ENCODE measurements around the gene MEI1. TPM values are rescaled to one million over a fixed set of nuclear protein-coding genes. Genes with fewer than 3 reads are reported as not detected.

The MEI1 gene
- total RNA-seq, 4 donors from 2014 or later, result 1.1 to 20.5 TPM; not detected in 2

GRCh38 chr22:41799486-41800347 is 100.4 kb downstream of the MEI1 start:
- Histone ChIP-seq H3K27ac (peak overlapping the region; percentile 86 to 91 (median 88)), H3K27me3 (no peaks in the 10 kb centered on the region), H3K36me3 (no peaks in the 10 kb centered on the region), H3K4me1 (peaks cover 10 to 23% (median 18%) of the 10 kb centered on the region in 4 donors), H3K9me3 (no peaks in the 10 kb centered on the region), H3K4me3 (peak overlapping the region; percentile 44 to 91 (median 74))
- intact Hi-C loops (cut with DNase I; ENCODE audit: low total_unique reads), result loop anchor here (10.0 kb wide), 1 partner anchor 55 kb away; no protein-coding TSS in a partner anchor
- peak; percentile 29 for DNase-seq
- in situ Hi-C loops (cut with MboI; ENCODE audit: low pct_ligation_motif_present in 1 of 4, low pct_unique_long_range_greater_than_20kb in 1 of 4, low sequenced_read_pairs in 3 of 4), result loop anchor here in 2 of 4 donors (10.0 to 25.0 kb wide), 2 partner anchors 138 to 145 kb away; partner anchors contain the start of genes CENPM (in 2 of the 2) and TNFRSF13C (in 1 of the 2)
- 25% methylated on average over 37 of the region's 38 CpGs; no CpG with 5 or more reads in 1 of the 2 donors for WGBS, 2 donors (ENCODE audit: low coverage in 1 of 2)
- TF ChIP-seq EP300 (IDR thresholded peaks at IDR 0.05; ENCODE audit: low read depth) (no peak), CTCF (IDR thresholded peaks at IDR 0.05) (peak in 2 of 5 experiments; percentile 7 to 21)

GRCh38 chr22:41800348-41801146 is 101.2 kb downstream of the MEI1 start, which contains the start of gene CCDC134:
Gene CCDC134, plus strand, starts transcription at chr22:41800679. Its CDS starts 8,212 bp downstream, at chr22:41808891.
- H3K9me3 ChIP-seq, result no peaks in the 10 kb centered on the region
- peak; percentile 92 for TF ChIP-seq POLR2A (IDR thresholded peaks at IDR 0.05)
- no peak for TF ChIP-seq EP300 (IDR thresholded peaks at IDR 0.05; ENCODE audit: low read depth)
- peak; percentile 96 to 98 (median 98) for TF ChIP-seq POLR2AphosphoS5 (IDR thresholded peaks at IDR 0.05)
- TF ChIP-seq CTCF (IDR thresholded peaks at IDR 0.05), result peak in 1 of 5 experiments; percentile 8
- intact Hi-C loops (cut with DNase I; ENCODE audit: low total_unique reads), result loop anchor here (10.0 kb wide), 1 partner anchor 56 kb away; no protein-coding TSS in a partner anchor
- 0 to 1% methylated on average over 1 to 36 of the region's 52 CpGs for WGBS, 2 donors (ENCODE audit: low coverage in 1 of 2)
- H3K36me3 ChIP-seq, result no peaks in the 10 kb centered on the region
- H3K27ac ChIP-seq, result peak within 1 kb of the TSS; percentile 86 to 91 (median 88)
- in situ Hi-C loops (cut with MboI; ENCODE audit: low pct_ligation_motif_present in 1 of 4, low pct_unique_long_range_greater_than_20kb in 1 of 4, low sequenced_read_pairs in 3 of 4), result loop anchor here in 2 of 4 donors (10.0 to 25.0 kb wide), 2 partner anchors 137 to 144 kb away; partner anchors contain the start of genes CENPM (in 2 of the 2) and TNFRSF13C (in 1 of the 2)
- peak; percentile 94 for DNase-seq
- no peaks in the 10 kb centered on the region for H3K27me3 ChIP-seq
- peak within 1 kb of the TSS; percentile 44 to 91 (median 74) for H3K4me3 ChIP-seq
- H3K4me1 ChIP-seq, result peaks cover 10 to 23% (median 18%) of the 10 kb centered on the region in 4 donors

- DNase-seq, result no peak
- Histone ChIP-seq H3K27me3 (no peaks in the 10 kb centered on the region), H3K4me1 (peaks cover 10 to 23% (median 18%) of the 10 kb centered on the region in 4 donors), H3K36me3 (no peaks in the 10 kb centered on the region), H3K27ac (peak overlapping the region; percentile 86 to 91 (median 88)), H3K4me3 (peak overlapping the region; percentile 44 to 91 (median 74)), H3K9me3 (no peaks in the 10 kb centered on the region)
- TF ChIP-seq EP300 (IDR thresholded peaks at IDR 0.05; ENCODE audit: low read depth) (no peak), CTCF (IDR thresholded peaks at IDR 0.05) (no peak), POLR2AphosphoS5 (IDR thresholded peaks at IDR 0.05) (no peak), POLR2A (IDR thresholded peaks at IDR 0.05) (no peak)
- intact Hi-C loops (cut with DNase I; ENCODE audit: low total_unique reads) (loop anchor here (10.0 kb wide), 1 partner anchor 56 kb away; no protein-coding TSS in a partner anchor), in situ Hi-C loops (cut with MboI; ENCODE audit: low pct_ligation_motif_present in 1 of 4, low pct_unique_long_range_greater_than_20kb in 1 of 4, low sequenced_read_pairs in 3 of 4) (loop anchor here in 2 of 4 donors (10.0 to 25.0 kb wide), 2 partner anchors 136 to 144 kb away; partner anchors contain the start of genes CENPM (in 2 of the 2) and TNFRSF13C (in 1 of the 2))
- WGBS, 2 donors (ENCODE audit: low coverage in 1 of 2), result 14 to 20% methylated on average over 2 to 4 of the region's 4 CpGs
Observed at GRCh38 chr22:41801147-41801819, 102.0 kb downstream of the MEI1 start.
